ENCODE results near the gene GMPR. TPM values are rescaled to one million over a fixed set of nuclear protein-coding genes. Genes with fewer than 3 reads are reported as not detected.

The GMPR gene
- total RNA-seq = 1.1 and 2.4 TPM in 2 replicates

DNA sequence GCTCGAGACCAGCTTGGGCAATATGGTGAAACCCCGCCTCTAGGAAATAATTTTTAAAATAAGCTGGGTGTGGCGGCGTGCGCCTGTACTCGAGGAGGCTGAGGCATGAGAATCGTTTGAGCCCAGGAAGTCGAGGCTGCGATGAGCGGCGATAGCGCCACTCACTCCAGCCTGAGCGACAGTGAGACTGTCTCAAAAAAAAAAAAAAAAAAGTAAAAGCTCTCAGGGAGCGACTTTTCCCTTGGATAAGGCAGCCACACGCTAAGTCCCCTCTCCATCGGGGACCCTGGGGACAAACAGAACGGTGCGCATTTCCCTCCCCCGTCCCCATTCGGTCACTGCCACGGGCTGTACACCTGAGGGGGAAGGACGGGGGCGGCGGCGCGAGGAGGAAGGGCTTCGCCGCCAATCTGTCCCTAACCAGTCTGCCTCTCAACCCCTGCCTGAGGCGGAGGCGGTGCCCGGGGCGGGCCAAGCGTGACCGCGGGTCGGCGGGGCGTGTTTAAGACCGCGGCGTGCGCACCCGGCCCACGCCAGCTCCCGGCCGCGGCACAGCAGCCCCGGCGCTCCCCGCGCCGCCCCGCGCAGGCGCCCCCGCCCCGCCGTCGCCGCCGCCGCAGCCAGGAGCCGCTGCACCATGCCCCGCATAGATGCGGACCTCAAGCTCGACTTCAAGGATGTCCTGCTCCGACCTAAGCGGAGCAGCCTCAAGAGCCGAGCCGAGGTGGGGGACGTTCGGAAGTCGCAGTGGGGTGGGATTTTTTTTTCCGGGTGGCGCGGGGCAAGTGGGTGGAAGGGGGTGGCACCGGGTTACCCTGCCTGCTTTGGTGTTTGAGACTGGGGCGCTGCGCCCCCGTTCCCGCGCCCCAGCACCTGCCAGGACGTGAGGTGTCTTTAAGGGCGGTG, at the start of gene GMPR:
Gene GMPR (plus strand): TSS at position 531 of the 906 bp plus-strand sequence. CDS start 107 bp downstream, at position 638.
- intact Hi-C loops (cut with micrococcal nuclease) = loop anchor here (5.0 kb wide), 2 partner anchors 101 to 524 kb away; partner anchors contain the start of gene ATXN1

DNA sequence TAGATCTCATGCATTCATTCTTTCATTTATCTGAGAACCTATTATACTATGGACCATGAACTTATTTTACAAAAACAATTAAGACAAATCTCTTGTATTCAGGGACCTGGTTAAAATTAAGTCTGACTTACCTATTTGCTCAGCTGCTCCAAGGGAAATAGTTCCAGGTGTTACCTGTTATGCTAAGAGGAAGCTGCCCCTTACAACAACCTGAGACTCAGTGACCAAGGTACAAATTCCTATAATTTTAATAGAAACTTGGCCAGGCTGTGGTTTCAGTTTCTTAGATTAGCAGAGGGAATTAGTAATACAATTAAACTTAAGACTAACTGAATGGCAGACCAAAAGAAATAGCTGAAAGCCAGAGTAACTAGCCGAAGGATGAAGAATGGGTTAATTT, 48.2 kb upstream of the GMPR start:
- intact Hi-C loops (cut with micrococcal nuclease) = no loop called here

DNA sequence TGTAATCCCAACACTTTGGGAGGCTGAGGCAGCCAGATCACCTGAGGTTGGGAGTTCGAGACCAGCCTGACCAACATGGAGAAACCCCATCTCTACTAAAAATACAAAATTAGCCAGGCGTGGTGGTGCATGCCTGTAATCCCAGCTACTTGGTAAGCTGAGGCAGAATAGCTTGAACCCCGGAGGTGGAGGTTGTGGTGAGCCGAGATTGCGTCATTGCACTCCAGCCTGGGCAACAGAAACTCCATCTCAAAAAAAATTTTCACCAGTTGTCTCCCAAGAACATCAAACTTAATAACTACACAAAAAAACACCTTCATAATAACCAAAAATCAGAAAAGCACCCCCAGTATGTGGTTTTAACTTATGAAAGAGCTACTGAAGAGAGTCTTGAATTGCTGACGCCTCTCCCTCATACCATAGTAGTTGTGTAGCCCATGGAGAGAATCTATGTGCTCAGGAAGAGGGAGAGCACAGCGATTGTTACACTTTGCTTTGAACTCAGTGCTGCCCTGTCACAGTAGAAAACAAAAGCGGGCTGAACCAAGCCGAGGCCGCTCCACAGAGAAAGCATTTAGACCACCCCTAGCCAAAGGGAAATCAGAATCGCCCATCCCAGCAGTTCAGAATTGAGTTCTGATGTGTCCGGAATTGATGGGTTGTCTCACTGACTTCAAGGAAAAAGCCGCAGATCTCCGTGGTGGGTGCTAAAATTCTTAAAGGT, 42.0 kb upstream of the GMPR start:
- intact Hi-C loops (cut with micrococcal nuclease) = no loop called here

DNA sequence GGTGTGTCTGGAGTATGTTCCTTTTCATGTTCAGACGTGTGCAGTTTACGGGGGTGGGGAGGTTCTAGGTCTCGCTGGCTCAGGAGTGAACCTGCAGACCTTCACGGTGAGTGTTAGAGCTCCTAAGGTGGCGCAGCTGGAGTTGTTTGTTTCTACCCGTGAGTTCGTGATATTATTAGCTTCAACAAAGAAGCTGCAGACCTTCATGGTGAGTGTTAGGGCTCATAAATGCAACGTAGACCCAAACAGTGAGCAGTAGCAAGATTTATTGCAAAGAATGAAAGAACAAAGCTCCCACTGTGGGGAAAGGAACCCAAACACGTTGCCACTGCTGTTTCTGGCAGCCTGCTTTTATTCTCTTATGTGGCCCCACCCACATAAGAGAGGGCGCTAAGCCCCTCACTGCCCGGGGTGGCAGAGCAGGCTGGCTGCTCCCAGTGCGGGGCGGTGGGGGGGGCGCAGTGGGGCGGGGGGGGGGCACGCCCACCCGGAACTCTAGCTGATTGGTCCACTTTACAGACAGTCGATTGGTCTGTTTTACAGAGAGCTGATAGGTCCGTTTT, 41.3 kb upstream of the GMPR start:
- intact Hi-C loops (cut with micrococcal nuclease) = no loop called here

DNA sequence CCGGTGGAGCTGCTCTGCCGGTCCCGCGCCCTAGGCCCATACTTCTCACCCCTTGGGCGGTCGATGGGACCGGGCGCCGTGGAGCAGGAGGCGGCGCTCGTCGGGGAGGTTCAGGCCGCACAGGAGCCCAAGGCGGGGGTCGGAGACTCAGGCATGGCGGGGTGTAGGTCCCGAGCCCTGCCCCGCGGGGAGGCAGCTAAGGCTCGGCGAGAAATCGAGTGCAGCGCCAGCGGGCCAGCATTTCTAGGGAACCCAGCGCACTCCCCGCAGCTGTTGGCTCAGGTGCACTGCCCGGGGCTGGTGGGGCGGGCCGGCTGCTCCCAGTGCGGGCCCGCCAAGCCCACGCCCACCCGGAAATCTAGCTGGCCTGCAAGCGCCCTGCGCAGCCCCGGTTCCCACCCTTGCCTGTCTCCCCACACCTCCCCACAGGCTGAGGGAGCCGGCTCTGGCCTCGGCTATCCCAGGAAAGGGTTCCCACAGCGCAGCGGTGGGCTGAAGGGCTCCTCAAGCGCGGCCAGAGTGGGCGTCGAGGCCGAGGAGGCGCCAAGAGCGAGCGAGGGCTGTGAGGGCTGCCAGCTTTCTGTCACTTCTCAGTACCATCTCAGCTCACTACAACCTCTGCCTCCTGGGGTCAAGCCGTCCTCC, 40.2 kb upstream of the GMPR start:
- intact Hi-C loops (cut with micrococcal nuclease) = no loop called here

DNA sequence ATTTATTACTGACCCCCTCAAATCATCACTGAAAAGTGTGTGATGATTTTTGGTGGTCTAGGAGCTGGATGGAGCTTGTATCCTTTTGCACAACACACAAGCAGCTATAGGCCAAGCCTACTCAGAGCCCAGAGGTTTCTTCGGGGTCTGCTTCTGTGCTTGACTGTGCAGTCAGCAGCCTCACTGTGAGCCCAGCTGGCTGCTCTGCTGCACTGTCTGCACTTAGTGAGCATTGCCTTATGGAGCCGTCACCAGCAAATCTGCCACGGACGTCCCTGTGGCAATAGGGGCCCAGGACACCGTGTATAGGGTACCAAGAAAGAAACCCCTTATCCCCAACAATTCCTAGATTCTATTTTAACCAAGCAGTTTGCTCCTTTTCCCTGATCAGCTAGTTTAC, 38.6 kb upstream of the GMPR start:
- intact Hi-C loops (cut with micrococcal nuclease) = no loop called here

- intact Hi-C loops (cut with micrococcal nuclease) = no loop called here
Observed at GRCh38 chr6:16200321-16200883, 38.0 kb upstream of the GMPR start.

- intact Hi-C loops (cut with micrococcal nuclease) = no loop called here
Observed at GRCh38 chr6:16201706-16202105, 36.7 kb upstream of the GMPR start.

GRCh38 chr6:16204653-16205376, 33.6 kb upstream of the GMPR start:
- intact Hi-C loops (cut with micrococcal nuclease) = no loop called here

GRCh38 chr6:16205377-16206144, 32.8 kb upstream of the GMPR start:
- intact Hi-C loops (cut with micrococcal nuclease) = loop anchor here (1.0 kb wide), 1 partner anchor 514 kb away; no protein-coding TSS in a partner anchor

DNA sequence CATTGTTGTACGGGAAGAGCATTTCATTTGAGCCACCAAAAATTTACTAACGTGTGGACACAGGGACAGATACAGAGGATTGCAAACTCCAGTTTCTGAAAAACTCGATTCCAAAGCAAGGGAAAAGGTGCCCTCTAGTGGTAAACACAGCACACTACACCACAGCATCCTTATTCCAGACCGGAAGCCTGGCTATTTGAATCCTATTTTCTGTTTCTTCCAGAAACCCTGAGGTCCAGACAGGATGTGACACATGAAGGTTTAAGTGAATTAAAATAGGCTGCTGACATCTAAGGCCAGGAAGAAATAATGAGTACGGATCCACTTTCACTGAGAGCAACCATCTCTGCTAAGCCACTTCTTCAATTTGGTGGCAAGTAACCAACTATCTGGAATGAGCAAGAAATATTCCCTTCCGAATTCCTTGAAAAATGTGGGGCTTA, 31.8 kb upstream of the GMPR start:
- intact Hi-C loops (cut with micrococcal nuclease) = loop anchor here (1.0 kb wide), 1 partner anchor 515 kb away; no protein-coding TSS in a partner anchor

DNA sequence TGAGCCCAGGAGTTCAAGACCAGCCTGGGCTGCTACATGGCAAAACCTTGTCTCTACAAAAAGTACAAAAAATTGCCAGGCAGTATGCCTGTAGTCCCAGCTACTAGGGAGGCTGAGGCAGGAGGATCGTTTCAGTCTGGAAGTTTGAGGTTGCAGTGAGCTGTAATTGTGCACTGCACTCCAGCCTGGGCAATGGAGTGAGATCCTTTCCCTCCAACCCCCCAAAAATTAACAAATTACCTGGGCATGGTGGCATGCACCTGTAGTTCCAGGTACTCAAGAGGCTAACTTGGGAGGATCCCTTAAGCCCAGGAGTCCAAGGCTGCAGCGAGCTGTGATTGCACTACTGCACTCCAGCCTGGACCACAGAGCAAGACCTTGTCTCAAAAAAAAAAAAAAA, 29.4 kb upstream of the GMPR start:
- intact Hi-C loops (cut with micrococcal nuclease) = no loop called here

- intact Hi-C loops (cut with micrococcal nuclease) = no loop called here
Observed at GRCh38 chr6:16209539-16209938, 28.8 kb upstream of the GMPR start.

GRCh38 chr6:16212276-16212675, 26.1 kb upstream of the GMPR start:
- intact Hi-C loops (cut with micrococcal nuclease) = no loop called here

DNA sequence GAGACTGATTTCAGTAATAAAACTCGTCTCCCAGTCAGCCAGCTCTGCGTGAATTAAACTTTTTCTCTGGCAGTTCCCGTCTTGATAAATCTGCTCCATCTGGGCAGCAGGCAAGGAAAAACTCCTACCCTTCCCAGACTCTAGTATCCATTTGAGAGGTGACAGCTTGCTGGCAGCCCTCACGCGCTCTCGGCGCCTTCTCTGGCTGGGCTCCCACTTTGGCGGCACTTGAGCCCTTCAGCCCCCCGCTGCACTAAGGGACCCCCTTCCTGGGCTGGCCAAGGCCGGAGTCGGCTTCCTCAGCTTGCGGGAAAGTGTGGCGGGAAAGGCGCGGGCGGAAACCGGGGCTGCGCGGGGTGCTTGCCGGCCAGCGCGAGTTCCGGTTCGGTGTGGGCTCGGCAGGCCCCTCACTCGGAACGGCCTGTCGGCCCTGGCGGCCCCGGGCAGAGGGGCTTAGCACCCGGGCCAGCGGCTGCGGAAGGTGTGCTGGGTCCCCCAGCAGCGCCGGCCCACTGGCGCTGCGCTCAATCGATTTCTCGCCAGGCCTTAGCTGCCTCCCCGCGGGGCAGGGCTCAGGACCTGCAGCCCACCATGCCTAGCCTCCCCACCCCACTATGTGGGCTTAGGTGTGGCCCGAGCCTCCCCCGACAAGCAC, 21.8 kb upstream of the GMPR start:
- intact Hi-C loops (cut with micrococcal nuclease) = no loop called here

GRCh38 chr6:16217156-16217721, 21.1 kb upstream of the GMPR start:
- intact Hi-C loops (cut with micrococcal nuclease) = no loop called here

GRCh38 chr6:16222826-16223225, 15.6 kb upstream of the GMPR start:
- intact Hi-C loops (cut with micrococcal nuclease) = no loop called here

DNA sequence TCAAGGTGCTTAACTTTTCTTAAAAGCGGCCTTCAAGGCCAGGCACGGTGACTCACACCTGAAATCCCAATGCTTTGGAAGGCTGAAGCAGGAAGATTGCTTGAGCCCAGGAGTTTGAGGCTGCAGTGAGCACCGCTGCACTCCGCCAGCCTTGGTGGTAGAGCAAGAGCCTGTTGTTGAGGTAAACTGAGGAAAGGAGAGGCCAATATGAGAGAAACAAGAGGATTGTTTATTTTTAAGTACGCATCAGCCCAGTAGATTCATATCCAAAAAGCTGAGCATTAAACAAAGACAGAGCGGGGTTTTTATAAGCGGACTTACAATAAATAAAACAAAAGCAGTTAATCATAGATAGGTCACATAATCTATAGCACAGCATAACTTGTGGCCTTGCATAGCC, 15.0 kb upstream of the GMPR start:
- intact Hi-C loops (cut with micrococcal nuclease) = no loop called here

DNA sequence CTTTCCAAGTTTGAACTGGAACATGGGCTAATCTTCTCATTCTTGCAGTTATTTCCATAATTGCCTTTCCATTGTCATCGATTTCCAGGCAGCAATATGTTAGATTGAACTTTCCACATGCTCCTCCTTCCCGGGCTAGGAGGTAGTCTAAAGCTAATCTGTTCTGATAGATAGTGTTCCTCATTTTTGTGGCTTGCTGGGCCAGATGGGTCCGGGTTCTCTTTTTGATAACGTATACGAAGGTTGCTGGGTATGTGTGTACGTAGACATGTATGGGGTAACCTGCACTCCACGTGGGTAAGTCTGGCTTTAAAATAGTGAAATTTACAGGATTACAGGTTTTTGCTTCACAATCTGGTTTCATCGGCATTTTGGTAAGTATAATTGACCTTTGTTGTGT, 14.0 kb upstream of the GMPR start:
- intact Hi-C loops (cut with micrococcal nuclease) = no loop called here

All from T-helper 2 cell treated with Interferon-gamma antibody and Interleukin-4, amounts not matched to agents 100 ng/mL and 5 ng/mL, for 36 hours (primary cell).